ENCODE data around the gene HOXB4. TPM values are rescaled to one million over a fixed set of nuclear protein-coding genes. Genes with fewer than 3 reads are reported as not detected.

The HOXB4 gene
- total and polyA plus RNA-seq, 2 donors from 2014 or later = 4.4 to 22.6 TPM

- H3K27ac ChIP-seq (ENCODE audit: low read depth in 2 of 2, low read length in 2 of 2) = peak overlapping the region; percentile 90 to 94
- peak overlapping the region in 2 of 3 donors; percentile 77 to 79 for H3K9ac ChIP-seq (ENCODE audit: low read length in 3 of 3)
- TF ChIP-seq CTCF (IDR thresholded peaks at IDR 0.05; ENCODE audit: borderline replicate concordance, extremely low read depth, insufficient read depth) = no peak
- DNase-seq = peak in 3 of 5 donors; percentile 67 to 75 (median 74)
- H3K9me3 ChIP-seq (ENCODE audit: control insufficient read depth in 2 of 3, insufficient read depth in 1 of 3, low read length in 3 of 3) = no peaks in the 10 kb centered on the region
- no peaks in the 10 kb centered on the region for H3K27me3 ChIP-seq (ENCODE audit: control insufficient read depth, insufficient read depth, low read length)
- intact Hi-C loops (cut with DNase I) = no loop called here
- H3K4me3 ChIP-seq (ENCODE audit: low read length in 3 of 3) = peak overlapping the region; percentile 3 to 98 (median 72)
- peaks cover 0 to 6% (median 0%) of the 10 kb centered on the region in 3 donors for H3K36me3 ChIP-seq (ENCODE audit: control insufficient read depth in 2 of 3, insufficient read depth in 3 of 3, low read length in 3 of 3)
- peaks cover 0 to 15% (median 9%) of the 10 kb centered on the region in 3 donors for H3K4me1 ChIP-seq (ENCODE audit: control insufficient read depth in 2 of 3, insufficient read depth in 2 of 3, low read depth in 1 of 3, low read length in 3 of 3)
- FAIRE-seq = no peak
Observed at GRCh38 chr17:48600244-48601098, 22.3 kb upstream of the HOXB4 start.

GRCh38 chr17:48599354-48599753 is 21.2 kb upstream of the HOXB4 start:
- Histone ChIP-seq H3K4me1 (ENCODE audit: control insufficient read depth in 2 of 3, insufficient read depth in 2 of 3, low read depth in 1 of 3, low read length in 3 of 3) (peaks cover 0 to 12% (median 11%) of the 10 kb centered on the region in 3 donors), H3K9me3 (ENCODE audit: control insufficient read depth in 2 of 3, insufficient read depth in 1 of 3, low read length in 3 of 3) (no peaks in the 10 kb centered on the region), H3K27me3 (ENCODE audit: control insufficient read depth, insufficient read depth, low read length) (no peaks in the 10 kb centered on the region), H3K9ac (ENCODE audit: low read length in 3 of 3) (peak overlapping the region in 2 of 3 donors; percentile 65 to 72), H3K4me3 (ENCODE audit: low read length in 3 of 3) (peak overlapping the region in 2 of 3 donors; percentile 65 to 69), H3K27ac (ENCODE audit: low read depth in 2 of 2, low read length in 2 of 2) (peak overlapping the region; percentile 91 to 94), H3K36me3 (ENCODE audit: control insufficient read depth in 2 of 3, insufficient read depth in 3 of 3, low read length in 3 of 3) (peaks cover 0 to 12% (median 0%) of the 10 kb centered on the region in 3 donors)
- DNase-seq = peak in 1 of 5 donors; percentile 4
- intact Hi-C loops (cut with DNase I) = loop anchor here (10.0 kb wide), 1 partner anchor 265 kb away; no protein-coding TSS in a partner anchor
- FAIRE-seq = no peak
- no peak for TF ChIP-seq CTCF (IDR thresholded peaks at IDR 0.05; ENCODE audit: borderline replicate concordance, extremely low read depth, insufficient read depth)

- H3K9me3 ChIP-seq (ENCODE audit: control insufficient read depth in 2 of 3, insufficient read depth in 1 of 3, low read length in 3 of 3) = no peaks in the 10 kb centered on the region
- H3K9ac ChIP-seq (ENCODE audit: low read length in 3 of 3) = peak overlapping the region; percentile 20 to 72 (median 65)
- peak overlapping the region; percentile 65 to 69 (median 67) for H3K4me3 ChIP-seq (ENCODE audit: low read length in 3 of 3)
- peak in 2 of 5 donors; percentile 59 to 61 for DNase-seq
- peaks cover 0 to 12% (median 11%) of the 10 kb centered on the region in 3 donors for H3K4me1 ChIP-seq (ENCODE audit: control insufficient read depth in 2 of 3, insufficient read depth in 2 of 3, low read depth in 1 of 3, low read length in 3 of 3)
- no peaks in the 10 kb centered on the region for H3K27me3 ChIP-seq (ENCODE audit: control insufficient read depth, insufficient read depth, low read length)
- intact Hi-C loops (cut with DNase I) = loop anchor here (10.0 kb wide), 1 partner anchor 264 kb away; no protein-coding TSS in a partner anchor
- H3K36me3 ChIP-seq (ENCODE audit: control insufficient read depth in 2 of 3, insufficient read depth in 3 of 3, low read length in 3 of 3) = peaks cover 0 to 12% (median 0%) of the 10 kb centered on the region in 3 donors
- peak overlapping the region; percentile 90 to 91 for H3K27ac ChIP-seq (ENCODE audit: low read depth in 2 of 2, low read length in 2 of 2)
- TF ChIP-seq CTCF (IDR thresholded peaks at IDR 0.05; ENCODE audit: borderline replicate concordance, extremely low read depth, insufficient read depth) = no peak
- no peak for FAIRE-seq
Observed at GRCh38 chr17:48598736-48599135, 20.6 kb upstream of the HOXB4 start.
